Measurements from ENCODE around the gene POU2F1.
A peak's percentile ranks its signal among the peaks of the same experiment; 100 is the strongest.
"Not testable (repeated sequence)": the region's sequence is repeated elsewhere in the genome, so short reads cannot be mapped to it uniquely, and the experiment has no call there.

POU2F1 gene

DNA sequence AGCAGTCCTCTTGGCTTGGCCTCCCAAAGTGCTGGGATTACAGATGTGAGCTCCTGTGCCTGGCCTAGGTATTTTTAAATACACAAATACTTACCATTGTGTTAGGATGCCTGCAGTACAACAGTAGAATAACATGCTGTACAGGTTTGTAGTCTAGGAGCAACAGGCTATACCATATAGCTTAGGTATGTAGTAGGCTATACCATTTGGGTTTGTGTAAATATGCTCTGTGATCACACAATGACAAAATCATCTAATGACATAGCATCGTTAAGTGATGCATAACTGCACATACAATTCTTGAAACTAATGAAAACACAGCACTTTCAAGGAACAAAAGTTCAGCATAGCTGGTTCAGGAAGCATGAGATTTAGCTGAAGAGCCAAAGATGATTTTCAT, 12.7 kb downstream of the POU2F1 start:
- no peak for DNase-seq

DNA sequence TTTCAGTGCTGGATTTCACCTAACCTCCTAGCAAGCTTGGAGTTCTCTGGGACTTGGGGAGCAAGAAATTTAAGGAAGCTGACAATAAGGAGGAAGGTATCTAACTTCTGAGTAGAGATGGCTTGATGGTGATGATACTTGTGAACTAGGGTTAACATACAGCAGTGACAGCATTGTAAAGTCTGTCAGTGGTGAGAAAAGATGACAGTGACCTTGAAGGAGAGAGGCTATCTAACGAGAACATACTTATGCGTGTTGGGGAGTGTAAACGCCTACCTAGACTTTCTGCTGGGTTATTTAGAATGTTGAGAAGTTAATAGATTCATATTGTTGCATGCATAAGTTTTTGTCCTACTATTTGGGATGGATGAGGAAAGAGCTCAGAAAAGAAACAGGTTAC, 16.3 kb downstream of the POU2F1 start:
- DNase-seq: no peak

DNA sequence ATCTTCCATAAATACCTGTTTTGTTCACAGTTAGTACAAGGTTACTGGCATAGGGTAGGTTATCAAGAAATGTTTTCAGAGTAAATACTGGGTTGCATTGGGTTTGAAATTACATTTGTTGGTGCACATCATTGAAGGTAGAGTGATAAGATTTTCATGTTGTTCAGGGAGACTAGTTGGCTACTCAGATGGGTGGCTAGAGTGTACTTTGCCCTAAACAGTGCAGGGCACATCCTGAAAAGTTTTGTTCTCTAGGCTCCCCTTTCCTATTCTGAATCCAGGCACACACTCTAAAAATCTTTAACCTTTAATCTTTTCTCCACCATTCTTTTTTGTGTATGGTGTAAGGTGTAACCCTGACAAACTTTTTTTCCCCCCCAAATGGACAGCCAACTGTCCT, 18.0 kb downstream of the POU2F1 start:
- DNase-seq: no peak

DNA sequence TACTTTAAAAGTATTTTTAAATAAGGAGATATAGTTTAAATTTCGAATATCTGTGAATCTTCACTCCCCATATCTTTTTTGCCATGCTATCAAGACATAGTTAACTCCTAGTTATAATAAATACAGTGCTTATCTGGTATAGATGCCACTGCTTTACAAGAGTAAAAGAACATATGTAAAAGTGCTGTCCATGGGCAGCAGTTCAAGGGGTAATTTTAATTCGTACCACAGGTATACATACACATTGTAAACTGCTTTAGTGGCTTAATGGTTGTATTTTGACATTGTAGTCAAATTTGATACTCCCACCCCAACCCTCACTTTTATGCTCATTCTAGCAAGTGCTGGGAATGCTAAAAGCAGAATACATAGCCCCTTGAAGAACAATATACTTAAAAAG, 18.6 kb downstream of the POU2F1 start:
- DNase-seq: no peak

DNA sequence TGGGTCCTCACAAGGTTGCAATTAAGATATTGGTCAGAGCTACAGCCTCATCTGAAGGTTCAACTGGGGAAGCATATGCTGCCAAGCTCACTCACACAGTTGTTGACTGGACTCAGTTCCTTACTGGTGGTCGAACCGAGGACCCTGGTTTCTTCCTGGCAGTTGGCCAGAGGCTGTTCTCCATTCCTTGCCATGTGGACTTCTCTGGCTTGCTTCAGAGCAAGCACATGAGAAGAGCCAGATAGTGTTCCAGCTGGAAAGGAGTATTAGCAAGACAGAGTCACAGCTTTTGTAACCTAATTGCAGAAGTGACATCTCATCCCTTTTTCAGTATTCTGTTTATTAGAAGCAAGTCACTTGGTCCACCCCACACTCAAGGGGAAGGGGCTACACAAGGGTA, 23.6 kb downstream of the POU2F1 start:
- DNase-seq: no peak

DNA sequence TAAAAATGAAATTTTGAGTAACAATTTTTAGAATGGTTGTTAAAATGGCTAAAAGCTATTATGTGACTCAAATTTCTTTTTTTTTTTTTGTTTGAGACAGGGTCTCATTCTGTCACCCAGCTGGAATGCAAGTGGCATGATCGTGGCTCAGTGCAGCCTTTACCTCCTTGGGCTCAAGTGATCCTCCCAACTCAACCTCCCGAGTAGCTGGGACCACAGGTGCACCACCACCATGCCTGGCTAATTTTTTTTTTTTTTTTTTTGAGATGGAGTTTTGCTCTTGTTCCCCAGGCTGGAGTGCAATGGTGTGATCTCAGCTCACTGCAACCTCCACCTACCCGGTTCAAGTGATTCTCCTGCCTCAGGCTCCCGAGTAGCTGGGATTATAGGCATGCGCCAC, 24.5 kb downstream of the POU2F1 start:
- DNase-seq: not testable (repeated sequence)

DNA sequence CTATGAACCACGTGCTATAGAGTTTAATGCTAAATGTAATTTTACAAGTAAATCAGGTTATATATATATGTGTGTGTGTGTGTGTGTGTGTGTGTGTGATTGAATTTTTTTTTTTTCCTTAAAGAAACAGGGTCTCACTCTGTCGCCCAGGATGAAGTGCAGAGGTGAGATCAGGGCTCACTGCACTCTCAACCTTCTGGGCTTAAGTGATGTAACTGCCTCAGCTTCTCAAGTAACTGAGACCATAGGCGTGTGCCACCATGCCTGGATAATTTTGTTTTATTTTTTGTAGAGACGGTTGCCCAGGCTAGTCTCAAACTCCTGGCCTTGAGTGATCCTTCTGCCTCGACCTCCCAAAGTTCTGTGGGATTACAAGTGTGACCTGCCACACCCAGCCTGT, 26.3 kb downstream of the POU2F1 start:
- DNase-seq: no peak

DNA sequence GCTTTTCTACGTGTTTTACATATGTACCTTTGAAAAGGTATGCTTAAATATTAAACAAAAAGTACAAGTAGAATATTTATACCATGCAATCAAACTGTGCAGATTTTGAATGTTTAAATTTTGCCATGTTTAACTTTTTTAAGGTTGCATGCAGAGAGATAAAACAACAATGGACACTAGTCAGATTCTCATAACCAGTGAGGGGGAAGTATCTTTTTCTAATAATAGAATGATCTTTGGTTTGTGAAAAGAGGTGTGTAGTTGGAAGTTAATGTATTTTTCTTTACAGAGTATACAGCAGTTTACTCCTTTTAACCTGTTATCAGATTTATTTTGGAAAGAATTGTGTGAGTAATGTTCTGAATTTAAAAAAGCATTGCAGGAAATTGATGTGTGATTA, 27.1 kb downstream of the POU2F1 start:
- no peak for DNase-seq

DNA sequence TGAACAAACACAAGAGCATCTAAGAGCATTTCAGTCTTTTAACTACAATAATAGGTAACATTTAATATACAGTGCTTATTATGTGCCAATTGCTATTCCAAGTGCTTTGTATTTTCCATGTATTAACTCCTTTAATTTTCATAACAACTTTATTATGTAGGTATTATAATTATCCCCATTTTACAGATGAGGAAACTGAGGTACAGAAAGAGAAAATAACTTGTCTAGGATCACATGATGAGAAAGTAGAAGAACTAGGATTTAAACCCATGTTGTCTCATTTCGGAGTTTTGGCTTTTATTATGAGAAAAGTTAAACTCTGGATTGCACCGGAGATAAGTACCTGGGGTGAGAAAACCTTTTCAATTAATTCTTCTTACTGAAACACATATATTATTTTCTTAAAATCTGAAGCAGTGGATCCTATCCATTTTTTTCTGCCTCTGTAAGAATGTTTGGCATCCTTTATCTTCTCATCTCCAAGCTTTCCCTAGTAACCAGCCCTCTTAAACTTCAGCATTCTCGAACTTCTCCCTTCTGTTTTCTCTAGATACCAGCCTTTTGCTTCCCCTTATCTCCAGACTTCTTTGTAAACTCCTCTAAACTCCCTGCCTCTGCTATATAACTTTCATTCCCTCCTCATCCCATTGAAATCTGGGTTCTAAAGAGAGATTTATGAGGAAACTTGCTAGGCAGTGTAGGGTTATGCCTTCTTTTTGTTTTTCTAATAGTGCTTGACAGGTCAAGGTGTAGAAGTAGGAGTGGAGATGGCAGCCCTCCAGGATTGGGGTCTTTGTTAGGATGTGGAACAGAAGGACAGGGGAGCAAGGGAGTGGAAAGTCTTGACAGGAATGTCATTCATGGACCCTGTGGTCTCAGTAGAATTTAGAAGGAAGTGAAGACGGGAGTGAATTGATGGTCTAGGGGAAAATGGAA, 28.3 kb downstream of the POU2F1 start:
- no peak for DNase-seq

DNA sequence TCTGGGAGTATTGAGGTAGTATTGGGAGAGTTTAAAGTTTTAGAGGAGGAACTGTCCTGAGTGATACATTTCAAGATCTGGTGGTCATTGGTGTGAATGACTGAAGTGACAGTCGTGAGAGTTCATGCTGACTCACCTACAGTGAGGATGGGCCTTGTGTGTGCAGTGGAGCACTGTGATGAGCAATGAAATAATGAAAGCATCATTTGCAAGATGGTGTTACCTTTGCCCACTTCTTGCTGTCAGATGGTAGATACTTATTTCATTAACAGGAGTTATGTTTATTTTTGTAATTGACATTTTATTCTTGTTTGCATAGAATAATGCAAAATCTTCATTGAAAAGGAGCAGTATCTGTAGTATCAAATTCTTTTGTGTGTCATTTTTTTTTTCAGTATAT, 29.0 kb downstream of the POU2F1 start:
- DNase-seq: no peak

DNA sequence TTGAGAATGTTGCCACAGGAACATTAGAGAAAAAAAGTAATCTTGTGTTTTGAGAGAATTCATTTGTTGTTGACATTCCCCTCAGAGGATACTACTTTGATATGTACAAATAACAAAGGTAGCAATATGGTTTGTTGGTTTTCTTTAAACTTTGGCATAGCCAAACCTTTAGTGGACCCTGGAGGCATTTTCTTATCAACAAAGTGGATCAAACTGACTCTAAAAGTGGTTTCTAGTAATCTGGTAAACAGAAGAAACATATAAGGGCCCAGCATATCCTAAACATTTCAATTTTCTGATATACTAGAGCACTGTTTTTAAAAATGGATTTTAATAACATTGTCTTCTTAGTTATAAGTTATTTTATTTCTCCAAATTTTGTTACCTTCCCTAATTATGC, 29.8 kb downstream of the POU2F1 start:
- no peak for DNase-seq

DNA sequence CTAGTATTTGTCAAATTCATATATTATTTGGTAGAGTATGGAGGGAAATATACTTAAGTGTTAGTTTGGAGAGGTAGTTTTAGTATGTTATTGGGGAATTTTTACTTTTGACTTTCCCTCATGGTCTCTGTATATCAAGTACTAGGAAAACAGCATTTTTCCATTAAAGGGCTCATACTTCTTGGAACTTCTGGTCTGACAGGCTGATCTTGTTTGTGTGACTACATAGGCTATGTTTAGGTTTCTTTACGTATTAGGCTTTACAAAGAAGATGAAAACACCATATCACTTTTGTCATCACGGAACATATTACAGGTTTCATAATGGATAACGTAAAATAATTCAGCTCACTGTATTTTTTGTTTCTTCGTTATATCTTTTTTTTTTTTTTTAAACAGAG, 30.8 kb downstream of the POU2F1 start:
- DNase-seq: no peak

DNA sequence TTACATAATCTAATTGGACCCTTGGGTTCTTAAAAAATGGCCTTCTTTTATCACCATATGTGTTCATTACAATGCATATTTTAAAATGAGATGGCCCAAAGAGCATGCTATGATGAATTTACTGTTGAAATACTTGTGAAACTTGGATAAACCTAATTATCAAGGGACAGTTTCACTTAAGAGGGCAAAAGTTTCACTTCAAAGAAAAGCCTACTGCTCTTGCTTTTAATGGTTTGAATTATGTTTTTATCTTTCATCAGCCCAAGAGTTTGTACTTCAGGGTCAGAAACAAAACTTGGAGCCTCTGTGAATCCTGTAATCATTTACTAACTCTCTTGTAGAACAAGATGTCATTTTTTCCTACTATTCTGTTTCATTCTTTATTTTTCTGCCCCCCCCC, 32.3 kb downstream of the POU2F1 start:
- DNase-seq: no peak

DNA sequence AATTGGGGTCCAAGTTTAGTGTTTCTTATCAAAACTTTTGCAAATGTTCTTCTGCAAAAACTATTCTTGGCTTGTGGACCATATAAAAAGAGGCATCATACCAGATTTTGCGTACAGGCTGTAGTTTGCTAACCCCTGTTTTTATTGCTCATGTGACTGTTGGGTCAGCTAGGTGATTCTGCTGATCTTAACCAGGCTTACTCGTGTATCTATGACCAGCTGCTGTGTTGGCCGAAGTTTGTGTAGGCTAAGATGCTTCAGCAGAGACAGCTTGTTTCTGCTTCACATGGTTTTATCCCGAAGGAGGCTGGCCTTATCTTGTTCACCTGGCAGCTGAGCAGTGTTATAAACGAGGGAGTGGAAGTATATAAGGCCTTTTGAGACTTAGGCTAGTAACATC, 38.2 kb downstream of the POU2F1 start:
- no peak for DNase-seq

DNA sequence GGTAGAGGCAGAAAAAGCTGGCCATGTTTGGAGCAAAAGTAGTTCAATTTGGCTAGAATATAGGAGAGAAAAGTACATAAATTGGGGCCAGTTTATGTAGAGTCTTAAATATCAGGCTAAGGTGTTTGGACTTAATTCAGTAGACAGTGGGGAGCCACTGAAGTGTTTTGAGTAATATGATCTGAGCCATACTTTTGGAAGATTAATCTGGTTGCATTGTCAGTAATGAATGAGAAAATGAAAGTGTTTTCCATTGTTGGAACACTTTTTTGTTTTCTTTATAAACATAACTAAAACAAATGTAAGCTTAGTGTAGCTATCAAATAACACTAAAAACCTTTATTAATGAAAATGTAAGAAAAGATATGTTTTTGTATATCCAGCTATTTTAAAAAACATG, 42.1 kb downstream of the POU2F1 start:
- no peak for DNase-seq

DNA sequence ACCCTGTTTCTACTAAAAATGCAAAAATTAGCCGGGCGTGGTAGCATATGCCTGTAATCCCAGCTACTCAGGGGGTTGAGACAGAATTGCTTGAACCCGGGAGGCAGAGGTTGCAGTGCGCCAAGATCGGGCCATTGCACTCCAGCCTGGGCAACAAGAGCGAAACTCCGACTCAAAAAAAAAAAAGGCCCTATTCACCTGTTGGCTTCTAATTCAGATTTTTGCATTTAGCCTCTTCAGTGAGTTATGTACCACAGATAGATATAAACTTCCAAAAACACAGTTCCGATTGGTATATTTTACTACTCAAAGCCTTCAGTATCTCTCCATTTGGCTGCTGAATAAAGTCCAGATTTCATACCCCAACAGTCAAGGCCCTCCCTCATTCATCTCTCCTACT, 42.7 kb downstream of the POU2F1 start:
- no peak for DNase-seq

DNA sequence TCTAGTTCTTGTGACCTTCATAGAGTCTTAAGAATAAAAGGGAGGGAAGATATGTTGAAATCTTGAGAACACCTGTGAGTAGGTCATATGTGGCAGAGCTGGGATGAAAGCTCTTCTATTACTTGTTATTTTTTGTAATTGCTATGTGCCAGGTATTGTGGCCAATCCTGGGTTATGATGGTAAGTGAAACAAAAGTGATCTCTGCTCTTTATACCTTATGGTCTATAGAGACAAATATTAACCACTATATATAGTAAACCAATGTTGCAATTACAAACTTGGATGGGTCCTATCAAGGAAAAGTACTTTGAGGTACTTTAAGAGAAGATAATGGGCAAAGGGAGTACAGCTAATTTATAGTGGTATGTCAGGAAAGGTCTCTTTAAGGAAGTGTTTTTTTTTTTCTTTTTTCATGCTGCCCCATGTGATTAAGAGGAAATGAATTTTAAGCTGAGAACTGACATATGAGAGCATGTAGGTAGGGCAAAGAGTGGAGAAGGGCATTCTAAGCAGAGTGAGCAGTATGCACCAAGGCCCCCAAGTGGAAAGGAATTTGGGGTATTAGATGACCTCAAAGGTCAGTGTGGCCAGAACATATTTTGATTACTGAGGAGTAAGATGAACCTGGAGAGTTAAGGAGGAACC, 43.3 kb downstream of the POU2F1 start:
- DNase-seq: no peak

DNA sequence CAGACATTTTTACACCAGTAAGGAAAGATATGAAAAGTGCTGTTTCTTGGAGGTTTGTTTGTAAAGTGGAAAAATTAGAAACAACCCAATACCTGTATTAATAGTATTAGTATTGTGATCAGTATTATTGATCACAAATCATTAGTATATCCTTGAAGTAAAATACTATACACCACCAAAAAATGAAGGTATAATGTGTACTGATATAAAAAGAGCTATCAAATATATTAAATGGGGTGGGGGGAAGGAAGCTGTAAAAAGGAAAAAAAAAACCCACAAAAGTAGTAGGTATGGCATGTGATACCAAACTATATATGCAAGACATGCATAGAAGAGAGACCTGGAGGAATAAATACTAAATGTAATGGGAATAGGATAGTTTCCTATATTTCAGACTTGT, 46.3 kb downstream of the POU2F1 start:
- no peak for DNase-seq

DNA sequence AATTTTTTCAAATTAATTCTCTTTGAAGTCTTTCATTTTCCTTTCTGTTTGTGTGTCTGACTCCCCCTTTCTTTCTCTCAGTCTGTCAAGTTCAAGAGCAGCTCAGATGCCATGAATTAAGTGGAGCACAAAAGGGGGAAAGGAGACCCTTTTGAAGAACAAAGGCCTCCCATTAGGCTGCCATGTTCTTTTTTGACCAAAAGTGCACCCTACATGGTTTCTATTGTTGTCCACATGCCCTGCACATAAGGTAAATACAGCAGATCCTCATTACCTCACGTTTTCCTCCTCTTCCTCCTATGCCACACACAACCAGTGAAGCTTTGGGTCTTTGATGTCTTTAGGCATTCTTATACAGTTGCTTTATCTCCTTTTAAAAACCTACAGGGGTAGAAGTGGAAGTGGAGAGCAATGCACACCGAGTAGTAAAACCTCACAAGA, 47.7 kb downstream of the POU2F1 start:
- DNase-seq: peak; percentile 20

DNA sequence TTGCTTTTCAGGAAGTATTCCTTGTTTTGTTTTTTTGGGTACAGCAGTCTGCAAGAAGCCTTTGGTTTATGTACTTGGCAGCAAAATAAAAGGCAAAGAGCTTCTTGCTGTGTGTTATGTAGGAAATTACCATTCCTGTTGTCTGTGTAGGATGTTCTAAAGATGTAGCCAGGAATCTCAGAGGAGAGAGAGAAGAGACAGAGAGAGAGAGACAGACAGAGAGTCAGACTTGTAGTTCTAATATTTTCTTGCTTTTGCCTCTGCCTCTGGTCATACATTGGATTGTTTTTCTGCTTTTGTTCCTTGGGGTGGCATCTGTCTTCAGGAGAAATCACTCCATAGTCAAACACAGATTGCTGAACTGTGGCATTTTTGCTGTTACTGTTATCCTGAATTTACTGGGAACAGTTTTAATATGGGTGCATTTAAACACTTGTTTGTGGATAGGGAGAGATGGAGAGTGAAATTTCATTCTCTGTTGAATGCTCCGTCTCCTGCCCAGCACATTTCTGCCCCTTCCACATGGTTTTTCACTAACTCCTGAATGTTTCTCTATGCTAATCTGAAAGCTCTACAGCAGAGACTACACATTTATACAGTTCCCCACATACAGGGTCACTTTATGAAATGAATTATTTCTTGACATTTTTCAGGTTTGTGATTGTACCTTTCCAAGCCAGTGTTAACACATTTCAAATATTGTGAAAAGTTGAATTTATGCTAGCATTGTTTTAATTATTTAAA, 49.8 kb downstream of the POU2F1 start:
- DNase-seq: no peak

DNA sequence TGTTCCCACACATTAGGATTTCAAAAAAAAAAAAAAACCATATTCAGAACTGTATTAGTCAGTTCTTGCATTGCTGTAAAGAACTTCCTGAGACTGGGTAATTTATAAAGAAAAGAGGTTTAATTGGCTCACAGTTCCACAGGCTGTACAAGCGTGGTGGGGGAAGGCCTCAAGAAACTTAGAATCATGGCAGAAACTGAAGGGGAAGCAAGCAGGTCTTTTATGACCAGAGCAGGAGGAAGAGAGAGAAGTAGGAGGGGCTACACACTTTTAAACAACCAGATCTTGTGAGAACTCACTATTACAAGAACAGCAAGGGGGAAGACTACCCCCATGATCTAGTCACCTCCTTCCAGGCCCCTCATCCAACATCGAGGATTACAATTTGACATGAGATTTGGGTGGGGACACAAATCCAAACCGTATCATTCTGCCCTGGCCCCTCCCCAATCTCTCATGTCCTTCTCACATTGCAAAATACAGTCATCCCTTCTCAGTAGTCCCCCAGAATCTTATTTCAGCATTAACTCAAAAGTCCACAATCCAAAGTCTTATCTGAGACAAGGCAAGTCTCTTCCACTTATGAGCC, 51.8 kb downstream of the POU2F1 start:
- DNase-seq: no peak

DNA sequence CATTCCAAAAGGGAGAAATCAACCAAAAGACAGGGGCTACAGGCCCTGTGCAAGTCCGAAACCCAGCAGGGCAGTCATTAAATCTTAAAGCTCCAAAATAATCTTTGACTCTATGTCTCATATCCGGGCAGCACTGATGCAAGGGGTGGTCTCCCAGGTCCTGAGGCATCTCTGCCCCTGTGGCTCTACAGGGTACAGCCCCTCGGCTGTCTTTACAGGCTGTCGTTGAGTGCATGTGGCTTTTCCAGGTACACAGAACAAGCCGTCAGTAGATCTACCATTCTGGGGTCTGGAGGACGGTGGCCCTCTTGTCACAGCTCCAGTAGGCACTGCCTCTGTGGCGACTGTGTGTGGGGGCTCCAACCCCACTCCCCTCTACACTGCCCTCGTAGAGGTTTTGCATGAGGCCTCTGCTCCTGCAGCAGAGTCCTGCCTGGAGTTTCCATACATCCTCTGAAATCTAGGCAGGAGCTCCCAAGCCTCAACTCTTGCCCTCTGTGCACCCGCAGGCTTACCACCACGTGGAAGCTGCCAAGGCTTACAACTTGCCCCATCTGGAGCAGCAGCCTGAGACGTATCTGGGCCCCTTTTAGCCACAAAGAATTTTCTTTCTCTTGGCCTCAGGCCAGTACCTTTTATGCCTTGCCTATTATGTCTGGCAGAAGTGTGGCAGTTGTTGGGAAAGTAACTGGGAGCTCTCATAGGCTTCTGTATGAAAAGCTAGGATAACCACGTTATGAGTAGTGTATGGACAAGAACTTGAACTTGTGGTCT, 52.5 kb downstream of the POU2F1 start:
- peak; percentile 15 for DNase-seq

DNA sequence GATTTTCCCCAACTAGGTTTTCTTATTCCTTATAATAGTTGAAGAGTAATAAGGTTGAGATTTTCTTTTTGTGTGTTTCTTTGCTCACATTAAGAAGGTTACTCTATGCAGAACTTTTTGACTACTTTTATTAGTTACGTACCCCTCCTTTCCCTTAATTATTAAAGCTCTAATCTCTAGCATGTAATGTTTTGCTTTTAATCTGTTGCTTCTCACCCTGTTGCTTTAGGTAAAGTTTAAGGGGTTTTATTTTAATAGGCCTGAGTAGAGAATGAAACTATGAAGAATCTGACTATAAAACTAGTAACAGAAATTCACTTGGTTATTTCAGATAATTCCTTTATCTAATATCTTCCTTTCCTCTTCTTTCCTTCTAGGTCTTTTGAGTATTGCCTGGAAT, 53.4 kb downstream of the POU2F1 start:
- DNase-seq: no peak
